ENCODE results near the gene COLQ.

COLQ gene

GRCh38 chr3:15520804-15521572 lies 518 bp downstream of the COLQ start:
- DNase-seq (ENCODE audit: low read depth in 4 of 4, low spot score in 1 of 4): no peak

- DNase-seq (ENCODE audit: low read depth in 4 of 4, low spot score in 1 of 4): no peak
Observed at GRCh38 chr3:15520185-15520584, 1.3 kb downstream of the COLQ start.

GRCh38 chr3:15519096-15519495 lies 2.4 kb downstream of the COLQ start:
- no peak for DNase-seq (ENCODE audit: low read depth in 4 of 4, low spot score in 1 of 4)

DNA sequence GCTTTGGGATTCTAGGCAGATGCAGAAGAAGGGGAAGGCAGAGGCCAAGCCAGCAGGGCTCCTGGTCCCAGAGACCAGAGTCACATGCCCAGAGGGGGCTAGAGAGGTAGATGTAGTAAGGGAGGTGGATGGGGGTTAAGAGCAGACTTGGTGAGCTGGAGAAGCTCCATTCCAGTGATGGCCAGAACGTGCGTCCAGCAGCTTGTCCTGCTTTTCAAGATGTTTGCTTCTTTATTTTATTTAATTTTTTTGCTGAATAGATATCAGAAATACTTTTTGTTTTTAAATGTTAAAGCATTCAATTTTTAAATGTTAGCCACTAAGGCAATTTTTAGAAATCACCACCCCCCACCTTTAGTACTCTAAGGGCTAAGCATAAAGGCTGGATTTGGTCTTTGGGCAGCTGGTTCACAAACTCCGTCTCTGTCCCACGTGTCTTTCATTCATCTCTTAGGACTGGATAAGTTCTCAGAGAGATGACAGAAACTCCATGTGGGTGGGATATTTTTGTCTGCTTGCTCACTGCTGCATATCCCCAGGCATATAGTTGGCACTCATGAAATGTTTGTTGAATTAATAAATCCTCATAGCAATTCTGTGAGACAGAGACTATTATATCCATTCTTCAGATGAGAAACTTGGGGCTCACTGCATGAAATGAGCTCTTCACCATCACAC lies 6.7 kb downstream of the COLQ start:
- no peak for DNase-seq (ENCODE audit: low read depth in 4 of 4, low spot score in 1 of 4)

- DNase-seq (ENCODE audit: low read depth in 4 of 4, low spot score in 1 of 4): no peak
Observed at GRCh38 chr3:15513810-15514662, 7.5 kb downstream of the COLQ start.

DNA sequence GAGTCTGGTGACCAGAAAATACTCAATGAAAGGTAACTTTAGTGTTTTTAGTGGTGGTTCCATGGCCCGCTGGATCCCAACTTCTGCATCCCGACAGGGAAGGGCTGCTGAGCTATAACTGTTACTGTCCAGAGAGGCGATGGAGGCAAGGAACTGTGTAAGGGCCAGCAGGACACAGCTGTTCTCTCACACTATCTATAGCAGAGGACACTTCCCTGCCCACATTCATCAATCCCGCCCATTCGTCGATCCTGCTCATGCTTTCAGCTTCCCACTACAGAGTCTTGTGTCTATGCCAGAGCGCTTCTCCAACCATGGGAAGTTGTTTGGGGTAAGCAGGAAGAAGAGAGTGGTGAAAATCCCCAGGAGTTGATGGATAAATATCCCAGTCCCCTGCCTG lies 8.4 kb downstream of the COLQ start:
- no peak for DNase-seq (ENCODE audit: low read depth in 4 of 4, low spot score in 1 of 4)

DNA sequence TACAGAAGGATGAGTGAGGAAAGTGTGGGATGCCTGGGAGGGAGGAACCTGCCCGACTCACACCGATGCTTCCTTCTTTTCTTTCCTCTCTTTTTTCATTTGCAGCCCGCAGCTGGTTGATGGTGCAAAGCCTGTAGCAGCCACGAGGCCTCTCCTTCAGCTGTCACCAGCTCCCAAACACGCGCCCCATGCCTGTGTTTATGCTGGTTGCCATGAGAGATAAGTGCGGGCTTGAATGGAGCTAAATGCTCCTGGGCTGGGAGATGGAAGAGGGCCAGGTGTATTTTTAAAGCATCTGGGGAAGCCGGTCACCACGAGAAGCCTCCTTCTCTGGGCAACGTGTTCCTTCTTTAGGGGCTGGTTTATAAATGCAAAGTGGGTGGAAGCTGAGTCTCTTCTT lies 9.3 kb downstream of the COLQ start:
- DNase-seq (ENCODE audit: low read depth in 4 of 4, low spot score in 1 of 4): no peak

- DNase-seq (ENCODE audit: low read depth in 4 of 4, low spot score in 1 of 4): no peak
Observed at GRCh38 chr3:15511156-15511555, 10.3 kb downstream of the COLQ start.

DNA sequence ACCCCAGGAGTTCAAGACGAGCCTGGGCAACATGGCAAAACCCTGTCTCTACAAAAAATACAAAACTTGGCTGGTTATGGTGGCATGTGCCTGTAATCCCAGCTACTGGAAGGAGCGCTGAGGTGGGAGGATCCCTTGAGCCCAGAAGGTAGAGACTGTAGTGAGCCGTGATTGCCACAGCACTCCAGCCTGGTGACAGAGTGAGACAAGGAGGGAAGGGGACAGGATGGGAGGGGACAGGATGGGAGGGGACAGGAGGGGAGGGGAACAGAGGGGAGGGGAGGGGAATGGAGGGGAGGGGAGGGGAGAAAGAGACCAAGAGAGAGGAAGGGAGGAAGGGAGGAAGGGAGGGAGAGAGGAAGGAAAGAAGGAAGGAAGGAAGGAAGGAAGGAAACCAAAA lies 11.0 kb downstream of the COLQ start:
- DNase-seq (ENCODE audit: low read depth in 4 of 4, low spot score in 1 of 4): no peak

GRCh38 chr3:15506571-15506970 lies 14.9 kb downstream of the COLQ start:
- no peak for DNase-seq (ENCODE audit: low read depth in 4 of 4, low spot score in 1 of 4)

DNA sequence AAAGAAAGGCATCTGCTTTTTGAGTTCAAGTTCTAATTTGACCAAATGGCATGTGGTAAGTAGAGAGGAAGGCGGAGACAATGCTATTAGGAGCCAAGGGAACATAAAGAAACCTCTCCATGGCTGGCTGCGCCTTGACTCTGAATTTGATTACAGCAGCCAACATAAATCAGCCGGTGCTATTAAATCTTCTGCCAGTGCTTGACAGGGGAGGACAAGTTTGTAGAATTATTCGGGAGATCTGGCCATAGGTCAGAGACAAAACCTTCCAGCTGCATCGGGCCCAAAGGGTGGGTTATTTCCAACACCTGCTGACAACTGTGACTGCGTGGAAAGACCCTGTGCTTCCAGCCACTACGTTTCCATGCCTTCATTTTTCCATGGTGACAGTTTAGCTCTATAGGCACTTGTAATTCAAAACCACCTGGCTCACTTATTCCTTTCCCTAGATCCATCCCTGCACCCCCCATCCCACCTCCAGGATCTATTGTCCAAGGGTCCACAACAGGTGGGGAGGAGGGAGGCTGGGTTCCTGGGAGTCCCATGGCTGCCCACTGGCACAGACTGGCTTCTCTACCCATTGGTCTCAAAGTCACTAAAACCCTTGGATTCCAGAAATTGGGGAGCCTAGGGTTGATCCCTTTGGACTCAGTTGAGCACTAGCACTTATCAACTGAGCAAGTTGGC lies 15.9 kb downstream of the COLQ start:
- DNase-seq (ENCODE audit: low read depth in 4 of 4, low spot score in 1 of 4): no peak

GRCh38 chr3:15502616-15503015 lies 18.9 kb downstream of the COLQ start:
- DNase-seq (ENCODE audit: low read depth in 4 of 4, low spot score in 1 of 4): no peak

DNA sequence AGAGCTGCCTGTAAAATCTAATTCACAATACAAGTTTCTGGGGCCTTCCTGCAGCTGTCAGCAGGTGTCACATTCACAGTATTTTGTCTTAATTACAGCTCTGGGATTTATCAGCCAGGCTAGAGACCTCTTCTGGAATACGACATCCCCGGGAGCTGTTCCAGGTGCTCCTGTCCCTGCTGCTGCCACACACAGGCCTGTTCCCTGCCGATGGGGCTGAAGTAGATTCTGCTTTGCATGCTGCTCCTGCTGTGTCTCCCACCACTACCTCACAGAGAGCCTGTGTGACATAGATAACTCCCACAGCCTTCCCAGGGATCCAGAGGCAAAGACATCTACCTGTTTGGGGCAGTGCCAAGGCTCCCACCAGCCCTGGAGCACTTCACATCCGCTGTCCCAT lies 20.4 kb downstream of the COLQ start:
- no peak for DNase-seq (ENCODE audit: low read depth in 4 of 4, low spot score in 1 of 4)

DNA sequence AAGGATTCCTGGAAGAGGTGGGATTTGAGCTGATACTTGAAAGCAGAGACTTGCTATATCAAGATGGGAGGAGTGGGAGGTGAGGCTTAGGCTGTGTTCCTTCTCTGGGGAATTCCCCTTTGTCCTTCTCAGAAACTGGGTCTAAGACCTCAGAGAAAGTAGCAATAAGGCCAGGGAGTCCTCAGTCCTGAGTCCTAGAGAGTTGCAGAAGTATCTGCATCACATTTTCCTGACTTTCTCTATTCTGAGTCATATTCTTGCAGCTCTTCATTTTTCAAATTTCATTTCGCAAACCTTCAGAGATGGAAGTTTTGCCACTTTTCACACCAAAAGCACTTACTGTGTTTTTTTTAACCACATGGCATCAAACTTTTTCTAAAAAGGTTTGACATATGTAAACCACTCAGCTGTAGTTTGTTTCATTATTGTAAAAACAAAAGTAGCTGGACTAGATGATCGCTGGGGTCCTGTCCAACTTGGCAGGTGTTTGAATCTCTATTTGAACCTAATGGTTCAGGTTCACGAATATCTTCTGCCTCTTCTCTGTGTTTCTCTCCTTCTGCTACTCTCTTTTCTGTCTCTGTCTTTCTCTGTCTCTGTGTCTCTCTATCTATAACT lies 21.3 kb downstream of the COLQ start:
- DNase-seq (ENCODE audit: low read depth in 4 of 4, low spot score in 1 of 4): no peak

- DNase-seq (ENCODE audit: low read depth in 4 of 4, low spot score in 1 of 4): no peak
Observed at GRCh38 chr3:15499536-15499935, 22.0 kb downstream of the COLQ start.

GRCh38 chr3:15498431-15499214 lies 22.9 kb downstream of the COLQ start:
- no peak for DNase-seq (ENCODE audit: low read depth in 4 of 4, low spot score in 1 of 4)

DNA sequence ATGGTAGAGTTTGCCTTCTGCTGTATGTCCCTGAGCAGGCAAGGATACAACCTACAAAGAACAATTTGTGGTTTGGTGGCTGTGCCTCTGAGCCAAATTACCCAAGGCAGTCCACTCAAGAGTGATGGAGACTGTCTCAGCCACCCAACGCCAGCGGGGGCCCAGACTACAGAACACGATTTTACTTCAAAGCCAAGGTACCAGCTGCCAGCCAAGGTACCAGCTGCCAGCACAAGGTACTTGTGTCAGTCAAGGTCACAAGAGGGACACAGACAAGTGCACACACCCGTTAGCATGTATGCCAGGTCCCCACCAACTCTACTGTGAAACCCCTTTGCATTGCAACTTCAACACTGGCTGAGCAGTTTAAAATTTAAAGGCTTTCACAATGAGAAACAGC lies 23.5 kb downstream of the COLQ start:
- no peak for DNase-seq (ENCODE audit: low read depth in 4 of 4, low spot score in 1 of 4)

DNA sequence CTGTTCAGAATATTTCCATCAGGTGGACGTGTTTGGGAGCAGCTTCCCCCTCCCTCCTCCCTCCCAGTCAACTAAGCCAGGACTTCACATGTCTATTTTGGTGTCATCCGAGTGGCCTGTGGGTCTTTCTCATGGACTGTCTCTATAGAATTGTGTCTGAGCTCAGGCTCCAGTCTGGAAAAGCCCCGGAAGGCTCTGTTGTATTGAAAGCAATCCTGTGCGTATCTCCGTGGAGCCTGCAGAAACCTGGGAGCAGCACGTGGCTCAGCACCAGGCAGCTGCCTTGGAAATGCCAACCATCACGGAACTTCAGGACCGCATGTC lies 25.2 kb downstream of the COLQ start:
- DNase-seq (ENCODE audit: low read depth in 4 of 4, low spot score in 1 of 4): no peak

- DNase-seq (ENCODE audit: low read depth in 4 of 4, low spot score in 1 of 4): no peak
Observed at GRCh38 chr3:15495461-15496340, 25.8 kb downstream of the COLQ start.

Data from stimulated activated CD4-positive, alpha-beta T cell treated with anti-CD3 and anti-CD28 coated beads, Interleukin-1b, Interleukin-23, amount 100 ng/mL, for 24 hours (primary cell).